GM19372 (cell line): Measurements from ENCODE around the gene PIP5K1B.

Experiments
- ATAC-seq: cut with Tn5 transposase; IDR thresholded peaks from one replicate; pipeline ENCODE4 v1.9.1; 2021; ENCODE audit warnings: mild to moderate bottlenecking, low read depth, moderate library complexity; ENCODE audit not compliant: unreplicated experiment

The PIP5K1B gene

DNA sequence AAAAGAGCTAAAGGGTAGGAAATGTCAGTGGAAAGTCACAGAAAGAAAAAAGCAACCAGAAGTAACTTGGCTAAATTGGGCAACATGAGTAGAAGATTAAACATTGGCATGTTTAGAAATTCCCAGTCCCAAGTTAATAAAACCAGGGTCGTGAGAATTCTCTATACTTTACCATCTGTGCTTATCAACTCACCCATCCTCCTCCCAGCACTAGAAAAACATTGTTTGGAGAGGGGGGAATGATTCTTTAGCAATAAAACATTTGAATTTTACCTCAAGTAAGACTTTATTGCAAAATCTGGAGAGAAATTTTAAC, 229.2 kb downstream of the PIP5K1B start:
- ATAC-seq: no peak

DNA sequence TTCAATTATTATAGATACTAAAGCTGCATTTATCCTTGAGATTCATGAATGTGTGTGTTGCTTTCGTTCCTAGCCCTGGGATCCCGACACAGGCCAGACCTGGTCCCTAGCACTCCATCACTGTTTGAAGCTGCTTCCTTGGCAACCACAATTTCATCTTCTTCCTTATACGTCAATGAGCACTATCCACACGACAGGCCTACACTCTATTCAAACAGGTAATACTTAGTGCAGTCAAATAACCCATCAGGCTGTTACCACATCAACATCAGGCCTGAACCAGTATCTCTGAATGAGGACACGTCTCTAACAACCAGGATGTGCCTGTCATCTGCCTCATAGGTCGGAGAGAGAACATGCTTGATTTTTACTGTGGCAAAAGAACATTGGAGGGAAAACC, 235.5 kb downstream of the PIP5K1B start:
- no peak for ATAC-seq

DNA sequence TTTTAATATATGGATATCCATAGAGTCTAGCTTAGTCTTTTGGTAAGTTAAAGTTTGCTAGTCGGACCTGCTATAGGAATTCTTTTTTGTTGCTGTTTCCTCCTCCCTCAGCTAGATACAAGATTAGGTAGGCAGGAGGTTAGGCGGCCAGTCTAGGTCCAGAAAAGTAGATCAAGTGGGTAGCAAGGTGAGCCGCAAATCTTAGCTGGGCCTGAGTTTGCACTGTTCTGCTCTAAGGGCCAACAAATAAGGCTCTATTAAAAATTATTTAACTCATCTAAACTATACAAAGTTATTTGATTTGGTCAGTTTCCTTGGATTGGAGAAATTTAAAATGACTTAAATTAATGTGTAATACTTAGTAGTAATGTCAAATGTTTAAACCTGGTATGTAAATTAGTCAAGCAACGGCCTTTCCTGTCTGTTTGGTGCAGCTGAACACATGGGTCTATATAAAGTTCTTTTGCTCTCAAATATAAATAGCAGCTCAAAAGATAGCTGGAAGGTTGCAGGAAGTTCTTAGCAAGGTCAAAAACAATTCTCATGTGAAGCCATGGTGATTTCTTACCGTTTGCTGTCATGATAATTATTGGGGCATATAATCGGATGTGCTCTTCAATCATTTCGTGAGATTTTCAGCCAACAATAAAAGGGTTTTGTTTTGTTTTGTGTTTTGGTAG, 236.9 kb downstream of the PIP5K1B start:
- ATAC-seq: no peak

DNA sequence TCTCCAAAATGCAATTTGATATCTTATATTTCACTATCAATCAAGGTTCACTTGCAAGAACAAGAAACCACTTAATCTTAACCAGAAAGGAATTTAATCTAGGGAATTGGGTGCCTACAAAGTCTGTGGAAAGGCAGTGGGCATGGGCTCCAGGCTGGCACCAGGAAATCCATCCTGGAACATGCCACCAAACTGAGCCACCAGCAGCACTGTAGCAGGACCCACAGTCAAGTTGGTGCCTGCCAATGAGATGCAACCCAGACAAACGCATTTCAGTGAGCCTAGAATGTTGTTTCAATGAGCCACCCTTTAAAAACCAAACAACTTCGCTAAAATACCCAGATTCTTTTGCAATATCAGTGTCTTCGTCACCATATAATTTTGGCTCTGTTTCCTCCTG, 237.8 kb downstream of the PIP5K1B start:
- ATAC-seq: no peak

DNA sequence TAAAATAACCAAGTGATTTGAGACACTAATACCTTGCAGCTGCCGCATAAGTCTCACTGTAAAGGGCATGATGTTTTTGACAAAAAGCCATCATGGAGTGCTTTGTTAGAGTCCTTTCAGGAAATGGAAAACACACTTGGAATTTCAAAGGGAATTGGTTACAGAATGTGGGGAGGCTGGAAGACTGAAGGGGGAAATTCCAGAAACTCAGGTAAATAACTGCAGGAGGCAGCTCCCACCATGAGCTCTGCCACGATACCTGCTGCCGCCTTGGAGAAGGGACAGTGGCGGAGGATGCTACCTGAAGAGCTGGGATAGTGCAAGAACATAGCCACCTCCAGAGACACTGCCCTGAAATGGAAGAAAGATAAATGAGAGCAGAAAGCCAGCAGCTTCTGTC, 242.0 kb downstream of the PIP5K1B start:
- ATAC-seq: no peak

DNA sequence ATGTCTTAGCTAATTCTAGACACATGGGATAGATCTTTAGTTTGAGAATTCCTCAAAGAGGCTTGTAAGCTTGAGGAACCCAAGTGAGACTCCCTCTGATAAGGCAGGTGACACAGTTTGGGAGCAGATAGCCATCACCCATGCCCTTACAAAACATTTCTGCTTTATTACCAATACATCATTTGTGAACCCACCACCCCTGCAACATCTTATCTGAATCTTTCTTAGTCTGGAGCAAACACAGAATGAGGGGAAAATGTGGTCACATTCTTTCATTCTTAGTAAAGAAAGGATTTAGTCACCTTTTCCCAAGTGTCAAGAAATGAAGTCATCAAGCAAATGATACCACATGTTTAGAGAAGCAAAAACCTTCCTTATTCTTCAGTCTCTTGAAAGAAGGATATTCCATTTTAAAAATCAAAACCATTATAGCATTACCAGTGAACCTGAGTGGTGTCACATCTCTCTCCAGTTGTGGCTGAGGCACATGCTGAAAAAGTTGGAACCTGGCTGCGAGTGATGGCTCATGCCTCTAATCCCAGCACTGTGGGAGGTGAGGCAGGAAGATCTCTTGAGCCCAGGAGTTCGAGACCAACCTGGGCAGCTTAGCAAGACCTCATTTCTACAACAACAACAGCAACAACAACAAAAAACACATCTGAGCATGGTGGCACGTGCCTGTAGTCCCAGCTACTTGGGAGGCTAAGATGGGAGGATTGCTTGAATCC, 243.0 kb downstream of the PIP5K1B start:
- no peak for ATAC-seq

DNA sequence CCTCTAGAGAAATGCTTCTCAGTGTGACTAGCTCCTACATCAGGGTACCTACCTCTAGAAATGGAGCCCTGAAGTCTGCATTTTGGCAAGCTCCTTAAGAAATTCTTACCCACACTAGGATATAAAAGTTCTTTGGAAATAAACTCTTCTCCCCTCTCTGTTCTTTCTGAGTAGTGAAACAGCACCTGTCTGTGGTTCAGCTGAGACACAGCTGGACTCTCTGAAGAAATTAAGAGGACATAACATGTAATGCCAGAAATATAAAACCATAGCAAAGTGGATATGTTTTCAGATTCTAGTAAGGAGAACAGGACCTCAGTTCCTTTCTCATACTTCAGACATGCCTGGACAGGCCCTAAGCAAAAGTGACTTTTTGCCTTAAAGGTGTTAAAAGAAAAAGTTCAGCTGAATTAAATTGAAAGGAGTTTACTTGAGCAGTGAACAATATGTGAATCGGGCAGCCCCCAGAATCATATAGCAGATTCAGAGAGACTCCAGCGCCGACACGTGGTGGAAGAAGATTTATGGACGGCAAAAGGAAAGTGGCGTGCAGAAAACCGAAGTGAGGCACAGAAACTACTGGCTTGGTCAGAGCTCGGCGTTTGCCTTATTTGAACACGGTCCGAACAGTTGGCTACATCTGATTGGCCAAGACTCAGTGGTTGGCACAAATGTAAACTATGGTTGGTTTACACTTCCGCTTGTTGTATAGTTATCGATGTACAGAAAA, 244.4 kb downstream of the PIP5K1B start:
- no peak for ATAC-seq

DNA sequence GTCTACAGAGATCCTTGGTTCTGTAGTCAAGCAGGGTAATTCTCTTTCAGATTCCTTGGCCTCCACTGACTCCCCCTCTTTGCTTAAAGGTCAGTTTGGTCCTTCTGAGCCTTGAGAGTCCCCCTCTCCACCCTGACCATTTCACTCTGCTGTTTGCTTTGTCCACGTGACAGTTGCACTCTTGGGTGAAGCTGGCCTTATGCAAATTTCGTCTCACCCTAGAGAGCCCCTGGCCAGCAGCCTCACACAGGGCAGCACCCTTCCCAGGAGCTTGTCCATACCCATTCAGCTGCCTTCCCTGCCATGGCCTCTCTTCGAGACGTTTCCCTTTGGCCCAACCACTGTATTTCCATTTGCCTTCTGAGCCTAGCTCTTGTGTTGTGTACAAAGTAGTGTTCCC, 245.1 kb downstream of the PIP5K1B start:
- no peak for ATAC-seq

DNA sequence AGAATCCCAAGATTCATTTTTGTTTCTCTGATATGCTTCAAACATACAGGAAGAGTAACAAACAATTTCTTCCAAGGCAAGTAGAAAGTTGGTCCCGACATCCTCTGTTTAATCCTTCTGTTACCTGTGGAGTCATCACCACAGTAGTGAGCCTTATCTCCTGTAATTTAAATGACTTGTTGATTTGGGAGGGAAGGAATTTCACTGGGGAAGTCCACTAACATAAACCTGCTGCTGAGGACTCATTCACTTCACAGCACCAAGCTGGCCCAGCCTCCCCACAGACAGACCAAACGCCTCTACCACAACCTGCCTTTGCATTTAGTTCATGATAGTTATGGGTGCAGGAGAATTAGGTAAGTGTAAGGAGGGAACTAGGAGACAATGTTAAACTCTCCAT, 245.6 kb downstream of the PIP5K1B start:
- ATAC-seq: no peak

DNA sequence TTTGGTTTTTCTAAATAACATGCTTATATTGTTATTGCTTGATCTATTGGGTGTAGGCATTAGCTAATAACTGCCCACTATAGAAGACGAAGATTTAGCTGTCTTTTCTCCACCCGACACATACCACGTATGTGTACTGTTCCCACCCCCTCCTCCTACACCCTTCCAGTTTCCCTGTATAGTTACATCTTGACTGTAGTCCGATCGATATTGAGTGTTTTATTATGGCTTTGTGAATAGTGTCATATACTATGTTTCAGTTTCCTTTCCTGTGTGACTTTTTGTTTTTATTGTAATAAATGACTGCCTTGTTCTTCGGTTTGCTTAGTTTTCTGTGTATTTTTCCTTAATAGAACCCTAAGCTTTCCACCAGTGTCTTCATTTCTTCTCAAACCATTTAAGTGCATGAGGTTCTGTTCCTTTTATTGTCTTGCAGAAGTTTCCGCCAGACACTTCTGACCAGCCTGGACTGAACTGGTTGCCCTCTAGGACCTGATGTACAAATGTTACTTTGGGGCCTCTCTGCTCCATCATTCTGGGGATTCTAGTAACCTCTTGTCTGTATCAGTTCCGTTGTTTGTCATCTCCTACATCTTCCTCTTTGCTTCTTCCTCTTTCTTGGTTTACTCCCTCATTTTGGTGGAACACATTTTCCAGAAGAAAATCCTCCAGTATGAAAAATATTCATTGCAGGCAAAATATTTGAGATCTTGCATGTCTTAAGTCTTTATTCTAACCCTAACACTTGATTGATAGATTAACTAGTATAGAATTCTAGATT, 247.0 kb downstream of the PIP5K1B start:
- peak; percentile 46 for ATAC-seq

DNA sequence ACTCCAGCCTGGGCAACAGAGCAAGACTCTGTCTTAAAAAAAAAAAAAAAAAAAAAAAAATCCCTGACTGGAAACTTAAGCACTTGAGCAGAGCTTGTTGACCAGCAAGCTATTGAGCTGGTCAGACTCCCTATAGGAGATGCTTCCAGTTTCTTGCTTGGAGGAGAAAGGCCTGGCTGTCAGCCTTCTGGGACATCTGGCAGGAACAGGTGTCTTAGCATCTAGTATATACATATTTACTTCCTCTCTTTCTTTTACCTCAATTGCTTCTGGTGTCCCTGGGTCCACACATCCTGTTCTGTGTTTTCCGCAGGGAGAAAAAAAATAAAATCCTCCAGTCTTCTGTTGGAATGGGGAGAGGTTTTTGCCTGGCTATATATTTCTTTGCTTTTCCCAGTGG, 248.7 kb downstream of the PIP5K1B start:
- no peak for ATAC-seq

DNA sequence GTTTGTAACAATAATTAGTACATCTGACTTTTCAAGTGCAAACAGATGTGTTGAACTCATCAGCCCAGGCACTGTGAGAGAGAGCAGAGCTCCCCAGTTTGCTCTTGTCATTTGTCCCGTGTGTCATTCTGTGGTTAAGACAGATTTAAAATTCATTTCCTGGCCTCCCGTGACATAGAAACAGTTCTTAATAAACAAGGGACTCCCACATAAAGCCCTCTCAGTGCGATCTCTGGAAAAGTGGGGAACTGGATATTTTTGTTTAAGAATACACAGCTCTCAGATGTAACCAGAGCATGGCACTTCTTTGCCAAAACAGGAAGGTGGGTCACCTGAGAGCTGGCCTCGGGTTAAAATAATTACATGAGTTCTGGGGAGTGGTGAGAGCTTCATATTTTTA, 250.3 kb downstream of the PIP5K1B start:
- ATAC-seq: no peak

DNA sequence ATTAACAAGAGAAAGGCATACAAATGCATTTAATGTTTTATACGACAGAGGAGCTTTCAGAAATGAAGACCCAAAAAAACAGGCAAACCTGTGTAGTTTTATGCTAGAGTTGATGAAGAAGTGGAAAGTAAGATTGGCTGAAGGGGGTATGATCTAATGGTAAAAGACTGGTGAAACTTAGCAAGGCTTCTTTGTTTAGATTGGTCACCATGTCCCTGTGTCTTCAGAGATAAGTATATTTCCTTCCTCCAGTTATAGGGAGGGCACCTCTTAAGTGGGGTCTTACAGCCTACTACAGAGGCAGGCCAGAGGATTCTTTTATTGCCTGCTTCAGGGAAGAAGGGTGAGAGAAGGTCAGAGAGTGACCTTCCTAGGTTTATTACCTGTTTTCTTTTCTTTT, 252.4 kb downstream of the PIP5K1B start:
- no peak for ATAC-seq

DNA sequence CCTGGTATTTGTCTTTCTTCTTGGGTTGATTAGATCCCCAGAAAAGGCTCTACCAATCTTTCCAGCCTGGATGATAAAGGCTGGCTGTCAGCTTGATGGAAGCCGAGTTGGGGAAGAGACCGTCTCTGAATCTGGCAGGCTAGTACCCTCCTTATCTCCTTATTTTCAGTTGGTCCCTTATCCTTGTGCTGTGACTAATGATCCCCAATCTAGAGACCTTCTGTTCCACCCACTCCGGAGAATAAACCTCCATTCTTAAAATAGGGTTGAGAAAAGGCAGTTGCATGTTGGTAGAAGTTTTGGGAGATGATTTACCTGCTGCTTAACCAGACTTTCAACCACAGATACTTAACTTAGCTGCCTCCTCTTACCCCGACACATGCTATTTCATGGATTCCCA, 256.5 kb downstream of the PIP5K1B start:
- peak; percentile 54 for ATAC-seq

DNA sequence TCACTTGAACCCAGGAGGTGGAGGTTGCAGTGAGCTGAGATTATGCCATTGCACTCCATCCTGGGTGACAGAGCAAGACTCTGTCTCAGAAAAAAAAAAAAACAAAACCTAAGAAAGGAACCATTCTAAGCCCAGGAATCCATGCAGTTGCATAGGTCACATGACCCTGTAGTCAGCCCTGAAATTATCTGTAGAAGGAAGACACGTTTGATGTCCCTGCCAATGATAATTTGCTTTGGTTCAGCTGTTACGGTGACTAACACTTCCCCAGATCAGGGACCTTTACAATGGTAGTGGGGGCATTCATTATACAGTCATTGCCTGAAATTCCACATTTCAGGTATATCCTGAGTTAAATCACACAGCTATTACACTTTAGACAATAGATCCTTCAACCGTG, 258.4 kb downstream of the PIP5K1B start:
- no peak for ATAC-seq

DNA sequence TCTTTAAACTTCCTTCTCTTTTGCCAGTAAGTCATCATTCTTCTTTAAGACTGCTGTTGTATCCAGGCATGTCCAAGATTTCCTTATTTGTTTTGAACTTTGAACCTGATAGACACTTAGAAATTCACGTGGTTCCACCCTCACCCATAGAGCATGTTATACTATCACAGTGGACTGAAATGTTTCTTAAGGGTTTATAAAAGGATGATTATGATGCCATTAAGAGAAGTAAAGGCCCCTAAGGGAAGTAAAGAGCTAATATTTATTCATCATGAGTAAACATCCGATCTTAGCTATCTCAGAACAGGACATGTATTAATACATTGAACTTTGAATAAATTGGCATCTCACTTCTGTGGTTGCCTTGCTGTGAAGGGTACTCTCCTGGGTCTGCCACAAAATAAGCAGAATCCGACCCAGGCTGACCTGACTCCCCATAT, 259.1 kb downstream of the PIP5K1B start:
- no peak for ATAC-seq

DNA sequence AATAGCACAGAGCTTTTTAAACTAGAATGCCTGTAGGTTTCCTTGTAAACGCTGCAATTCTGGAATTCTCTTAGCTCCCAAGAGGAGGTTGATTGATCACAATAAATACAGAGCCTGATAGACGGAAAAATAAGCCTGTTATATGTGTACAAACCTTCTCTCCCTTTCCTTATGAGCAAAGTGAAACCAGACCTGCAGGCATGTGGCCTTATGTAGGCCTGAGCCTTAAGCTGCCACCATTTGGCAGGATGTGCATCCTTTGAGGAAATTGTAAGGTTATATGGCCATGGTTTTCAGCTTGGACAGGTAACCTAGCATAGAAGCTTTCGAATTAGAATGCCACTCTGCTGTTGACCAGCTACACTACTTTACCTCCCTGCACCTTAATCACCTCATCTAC, 259.7 kb downstream of the PIP5K1B start:
- no peak for ATAC-seq

DNA sequence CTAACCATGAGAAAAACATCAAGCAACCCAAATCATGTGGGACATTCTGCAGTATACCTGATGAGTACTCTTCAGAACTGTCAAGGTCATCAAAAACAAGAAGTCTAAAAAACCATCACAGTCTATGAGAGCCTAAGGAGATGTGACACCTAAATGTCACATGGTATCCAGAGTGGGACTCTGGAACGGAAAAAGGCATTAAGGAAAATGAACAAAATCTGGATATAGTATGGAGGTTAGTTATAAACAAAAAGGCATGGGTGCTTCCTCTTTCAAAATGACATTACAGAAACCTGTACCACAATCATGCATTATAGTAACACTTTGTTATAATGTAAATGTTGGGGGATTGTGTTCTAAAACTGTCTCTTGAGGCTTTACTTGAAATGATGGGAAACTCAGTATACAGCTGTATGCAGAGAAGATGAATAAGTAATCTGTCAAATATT, 261.5 kb downstream of the PIP5K1B start:
- ATAC-seq: peak; percentile 55

DNA sequence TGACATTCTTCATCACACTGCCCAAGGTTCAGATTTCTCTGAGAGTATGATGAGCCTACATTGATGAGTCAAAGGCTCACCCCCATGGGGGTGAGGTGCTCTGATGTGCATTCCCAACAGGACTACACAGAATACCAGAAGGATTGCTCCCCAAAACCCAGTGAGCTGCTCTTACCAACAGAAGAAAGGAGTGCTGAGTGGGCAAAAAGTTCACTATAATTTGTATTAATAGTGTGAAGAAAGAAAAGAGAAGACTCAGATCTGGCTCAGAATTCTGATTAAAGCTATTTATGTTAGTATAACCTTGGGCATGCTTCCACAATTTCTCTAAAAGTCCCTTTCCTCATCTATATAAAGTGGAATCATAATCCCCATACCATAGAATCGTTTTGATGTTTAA, 262.8 kb downstream of the PIP5K1B start:
- ATAC-seq: no peak

DNA sequence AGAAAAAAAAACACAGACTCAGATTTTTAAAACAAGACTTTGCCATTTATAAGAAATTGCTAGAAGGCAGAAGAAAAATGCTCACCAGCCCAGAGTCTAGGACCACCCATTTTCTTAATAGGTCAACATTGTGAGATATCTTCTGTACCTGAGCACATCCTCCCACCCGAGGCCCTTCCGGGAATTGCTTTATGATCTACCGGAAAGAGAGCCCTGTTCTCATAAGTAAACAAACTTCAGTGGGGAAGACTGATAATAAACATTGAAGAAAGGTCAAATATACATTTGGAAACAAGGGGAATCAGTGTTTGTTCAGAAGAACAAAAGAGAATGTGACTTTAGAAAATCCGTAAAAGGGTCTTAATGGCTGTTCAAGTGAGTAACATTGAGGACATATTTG, 264.5 kb downstream of the PIP5K1B start:
- no peak for ATAC-seq

DNA sequence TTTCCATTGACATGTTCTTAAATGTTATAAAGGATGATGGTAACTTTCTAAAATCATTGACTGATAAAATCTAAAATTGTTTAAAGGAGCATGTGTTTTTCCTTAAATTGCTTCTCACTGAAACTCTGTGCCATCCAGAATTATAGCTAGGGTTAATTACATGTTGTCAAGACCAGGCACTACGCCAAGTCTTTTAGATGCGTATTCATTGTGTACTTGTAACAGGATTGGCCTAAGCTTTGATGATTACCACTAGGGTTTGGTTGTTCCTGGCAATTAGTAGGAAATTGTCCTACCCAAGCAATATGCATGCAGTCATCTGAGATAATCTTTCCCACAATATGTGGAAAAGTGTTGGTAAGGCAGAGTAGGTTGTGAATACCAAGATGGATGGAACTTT, 265.1 kb downstream of the PIP5K1B start:
- ATAC-seq: no peak
